ENCODE results near the gene AQP6. TPM values are rescaled to one million over a fixed set of nuclear protein-coding genes. Genes with fewer than 3 reads are reported as not detected.

The AQP6 gene
- total RNA-seq, 1 experiment from 2014 or later: not detected

- no peak overlapping the region for H3K4me3 ChIP-seq
- H3K9me3 ChIP-seq: no peaks in the 10 kb centered on the region
- H3K27me3 ChIP-seq: no peaks in the 10 kb centered on the region
- no peak for DNase-seq
- no peaks in the 10 kb centered on the region for H3K36me3 ChIP-seq
Observed at GRCh38 chr12:49951411-49952240, 21.1 kb upstream of the AQP6 start.

GRCh38 chr12:49952391-49953055, 20.2 kb upstream of the AQP6 start:
- DNase-seq: no peak
- no peaks in the 10 kb centered on the region for H3K27me3 ChIP-seq
- no peaks in the 10 kb centered on the region for H3K36me3 ChIP-seq
- no peak overlapping the region for H3K4me3 ChIP-seq
- H3K9me3 ChIP-seq: no peaks in the 10 kb centered on the region

DNA sequence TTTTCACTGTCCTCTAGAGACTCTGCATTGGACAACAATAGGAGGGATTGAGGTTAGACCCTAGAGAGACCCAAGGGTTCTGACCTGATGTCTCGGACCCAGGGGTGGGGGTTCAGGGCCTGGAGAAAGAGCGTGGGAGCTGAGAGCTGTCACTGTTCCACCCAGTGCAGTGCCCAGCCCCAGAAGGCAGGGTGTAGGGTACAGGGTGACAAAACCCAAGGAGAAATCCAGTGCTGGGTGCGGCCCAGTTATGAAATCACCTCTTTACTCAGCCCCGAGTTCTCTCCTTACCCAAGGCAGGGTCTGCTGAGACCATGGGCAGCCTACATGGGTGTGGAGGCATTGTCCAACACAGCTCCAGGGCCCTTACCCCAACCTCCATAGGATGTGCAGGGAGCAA, 19.6 kb upstream of the AQP6 start:
- Histone ChIP-seq H3K4me3 (no peak overlapping the region), H3K27me3 (no peaks in the 10 kb centered on the region), H3K36me3 (no peaks in the 10 kb centered on the region), H3K9me3 (no peaks in the 10 kb centered on the region)
- DNase-seq: no peak

- H3K9me3 ChIP-seq: no peaks in the 10 kb centered on the region
- H3K36me3 ChIP-seq: no peaks in the 10 kb centered on the region
- no peaks in the 10 kb centered on the region for H3K27me3 ChIP-seq
- H3K4me3 ChIP-seq: no peak overlapping the region
- no peak for DNase-seq
Observed at GRCh38 chr12:49953961-49954846, 18.5 kb upstream of the AQP6 start.

DNA sequence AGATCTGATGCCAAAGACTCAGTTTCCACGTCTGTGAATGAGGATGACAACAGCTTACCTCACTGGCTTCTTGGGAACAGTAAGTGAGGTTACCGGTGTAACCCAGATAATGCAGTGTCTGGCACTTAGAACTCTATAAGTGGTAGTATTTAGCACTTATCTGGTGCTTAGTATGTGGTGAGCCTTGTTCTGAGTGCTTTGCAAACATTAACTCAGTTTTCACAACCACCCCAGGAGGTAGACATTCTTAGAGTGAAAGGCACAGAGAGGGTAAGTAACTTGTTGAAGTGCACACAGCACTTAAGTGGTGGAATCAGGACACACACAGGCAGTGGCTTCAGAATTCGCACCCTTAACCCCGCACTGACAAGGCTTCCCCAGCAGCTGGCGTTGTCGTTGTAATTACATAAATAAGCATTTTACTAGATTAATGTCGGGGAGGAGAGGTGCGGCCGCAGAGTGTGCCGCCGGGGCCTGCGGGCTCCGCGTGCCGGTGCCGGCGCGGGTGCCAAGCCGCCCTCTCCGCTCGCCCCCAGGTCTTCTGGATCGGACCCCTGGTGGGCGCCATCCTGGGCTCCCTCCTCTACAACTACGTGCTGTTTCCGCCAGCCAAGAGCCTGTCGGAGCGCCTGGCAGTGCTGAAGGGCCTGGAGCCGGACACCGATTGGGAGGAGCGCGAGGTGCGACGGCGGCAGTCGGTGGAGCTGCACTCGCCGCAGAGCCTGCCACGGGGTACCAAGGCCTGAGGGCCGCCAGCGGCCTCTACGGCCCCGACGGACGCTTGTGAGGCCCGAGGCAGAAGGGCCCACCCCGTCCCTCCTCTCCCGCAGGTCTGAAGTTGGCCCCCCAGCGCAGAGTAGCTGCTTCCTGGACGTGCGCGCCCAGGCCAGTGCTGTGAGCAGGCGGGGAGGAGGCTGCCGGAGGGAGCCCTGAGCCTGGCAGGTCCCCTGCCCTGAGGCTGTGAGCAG, 17.6 kb upstream of the AQP6 start:
- H3K27me3 ChIP-seq: no peaks in the 10 kb centered on the region
- no peak overlapping the region for H3K4me3 ChIP-seq
- no peaks in the 10 kb centered on the region for H3K36me3 ChIP-seq
- no peak for DNase-seq
- H3K9me3 ChIP-seq: no peaks in the 10 kb centered on the region

GRCh38 chr12:49955899-49956662, 16.7 kb upstream of the AQP6 start:
- no peak for DNase-seq
- Histone ChIP-seq H3K27me3 (no peaks in the 10 kb centered on the region), H3K4me3 (no peak overlapping the region), H3K36me3 (no peaks in the 10 kb centered on the region), H3K9me3 (no peaks in the 10 kb centered on the region)

- no peak for DNase-seq
- no peaks in the 10 kb centered on the region for H3K36me3 ChIP-seq
- H3K27me3 ChIP-seq: no peaks in the 10 kb centered on the region
- no peak overlapping the region for H3K4me3 ChIP-seq
- H3K9me3 ChIP-seq: no peaks in the 10 kb centered on the region
Observed at GRCh38 chr12:49956663-49957569, 15.8 kb upstream of the AQP6 start.

DNA sequence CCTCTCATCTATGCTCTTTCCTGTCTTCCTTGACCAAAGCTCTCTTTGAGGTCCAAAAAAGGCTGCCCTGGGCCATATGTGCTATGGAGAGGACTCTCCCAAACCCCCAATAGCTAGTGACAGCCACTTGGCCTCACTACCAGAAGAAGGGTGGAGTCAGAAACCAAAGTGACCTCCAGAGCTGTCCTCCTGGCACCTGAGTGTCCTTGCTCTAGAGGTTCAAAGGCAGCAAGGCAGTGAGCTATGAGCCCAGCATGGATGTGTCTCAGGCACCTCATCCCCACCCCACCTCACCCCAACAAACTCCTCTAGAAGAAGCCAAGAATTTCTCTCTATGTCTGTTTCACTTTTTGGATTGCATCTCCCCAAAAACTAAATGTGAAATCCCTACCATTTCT, 15.2 kb upstream of the AQP6 start:
- Histone ChIP-seq H3K9me3 (no peaks in the 10 kb centered on the region), H3K27me3 (no peaks in the 10 kb centered on the region), H3K36me3 (no peaks in the 10 kb centered on the region), H3K4me3 (no peak overlapping the region)
- DNase-seq: no peak

DNA sequence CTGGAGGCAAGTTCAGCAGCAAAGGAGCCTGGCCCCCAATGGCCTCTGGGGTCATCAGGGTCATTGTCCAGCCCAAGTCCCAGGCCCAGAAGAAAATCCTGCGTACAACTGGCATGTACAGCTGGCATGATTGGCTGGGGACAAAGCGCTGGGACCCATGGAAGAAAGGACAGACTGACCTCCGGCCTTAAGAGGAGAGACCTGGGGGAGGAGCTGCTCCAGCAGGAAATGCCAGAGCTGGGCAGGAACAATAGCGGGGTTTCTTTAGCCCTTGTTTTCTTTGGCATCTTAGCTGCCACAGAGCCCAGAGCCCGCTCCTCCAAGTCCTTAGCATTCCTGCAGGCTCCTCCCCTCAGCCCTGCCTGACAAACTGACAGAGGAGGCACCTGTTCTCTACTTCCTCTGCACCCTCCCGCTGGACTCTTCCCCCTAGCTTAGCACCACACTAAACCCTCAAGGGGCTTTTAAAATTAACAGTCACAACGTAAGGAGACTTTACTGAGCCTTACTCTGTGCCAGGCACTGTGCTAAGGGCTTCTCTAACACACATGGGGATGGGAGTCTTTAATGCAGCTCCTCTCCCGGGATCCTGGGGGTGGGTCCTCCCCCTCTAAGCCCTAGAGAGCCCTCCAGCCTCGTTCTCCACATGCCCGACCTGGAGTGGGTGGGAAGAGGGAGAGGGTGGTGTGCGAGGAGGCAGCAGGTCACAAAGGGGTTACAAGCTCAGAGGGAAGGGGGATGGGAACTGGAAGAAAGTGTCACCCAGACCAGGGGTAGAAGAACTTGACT, 12.9 kb upstream of the AQP6 start:
- no peaks in the 10 kb centered on the region for H3K9me3 ChIP-seq
- no peaks in the 10 kb centered on the region for H3K36me3 ChIP-seq
- no peaks in the 10 kb centered on the region for H3K27me3 ChIP-seq
- no peak overlapping the region for H3K4me3 ChIP-seq
- DNase-seq: peak; percentile 59

- no peak for DNase-seq
- no peaks in the 10 kb centered on the region for H3K27me3 ChIP-seq
- no peaks in the 10 kb centered on the region for H3K9me3 ChIP-seq
- no peak overlapping the region for H3K4me3 ChIP-seq
- H3K36me3 ChIP-seq: no peaks in the 10 kb centered on the region
Observed at GRCh38 chr12:49960474-49961110, 12.2 kb upstream of the AQP6 start.

DNA sequence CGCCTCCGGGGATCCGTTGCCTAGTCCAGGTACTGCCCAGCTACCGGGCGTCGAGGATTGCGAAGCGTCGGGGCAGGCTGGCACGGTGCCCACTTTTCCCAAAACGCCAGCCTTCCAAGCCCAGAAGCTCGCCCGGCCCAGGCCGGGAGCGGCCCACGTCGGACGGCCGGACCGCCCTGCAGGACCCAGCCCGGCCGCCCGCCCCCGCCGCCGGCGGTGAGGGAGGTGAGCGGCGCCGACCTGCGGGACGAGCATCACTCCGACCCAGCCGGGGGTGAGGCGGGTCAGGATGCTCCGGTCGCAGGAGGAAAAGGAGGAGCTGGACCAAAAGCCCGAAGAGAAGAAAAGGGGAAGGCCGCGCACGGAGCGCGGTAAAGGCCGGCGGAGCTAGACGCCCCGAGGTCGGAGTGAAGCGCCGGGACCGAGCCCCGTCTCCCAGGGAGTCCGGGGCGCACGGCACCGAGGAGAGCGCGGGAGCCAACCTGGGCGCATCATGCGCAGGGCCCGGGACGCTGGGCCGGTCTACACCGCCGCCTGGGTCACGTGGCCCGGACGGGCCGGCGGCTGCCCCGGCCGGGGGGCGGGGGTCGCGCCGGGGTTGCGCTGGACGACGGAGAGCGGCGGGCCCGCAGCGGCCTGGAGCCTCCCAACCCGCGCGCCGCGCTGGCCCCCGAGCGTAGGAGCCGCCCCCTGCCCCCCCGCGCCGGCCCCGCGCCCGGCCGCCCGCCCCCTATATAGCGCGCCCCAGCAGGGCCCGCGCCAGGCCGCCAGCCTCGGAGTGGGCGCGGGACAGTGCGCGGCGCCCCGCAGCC, 11.4 kb upstream of the AQP6 start, which contains the start of gene AQP5:
Gene AQP5 (plus strand): TSS at position 762 of the 812 bp plus-strand sequence. CDS start 146 bp downstream, outside the sequence.
- DNase-seq: no peak
- Histone ChIP-seq H3K4me3 (no peak within 1 kb of the TSS), H3K27me3 (no peaks in the 10 kb centered on the region), H3K36me3 (no peaks in the 10 kb centered on the region), H3K9me3 (no peaks in the 10 kb centered on the region)

- Histone ChIP-seq H3K4me3 (no peak overlapping the region), H3K36me3 (no peaks in the 10 kb centered on the region), H3K27me3 (no peaks in the 10 kb centered on the region), H3K9me3 (no peaks in the 10 kb centered on the region)
- DNase-seq: no peak
Observed at GRCh38 chr12:49961993-49962764, 10.6 kb upstream of the AQP6 start.

All from MG63 (cell line).